ENCODE data around the gene KCNK17. TPM values are rescaled to one million over a fixed set of nuclear protein-coding genes. Genes with fewer than 3 reads are reported as not detected.

KCNK17 gene
- total and polyA plus RNA-seq, 2 of the 8 experiments (the other 6 are each of a cell fraction or from before 2014, with no cell fraction given) = 2.9 to 3.4 TPM

DNA sequence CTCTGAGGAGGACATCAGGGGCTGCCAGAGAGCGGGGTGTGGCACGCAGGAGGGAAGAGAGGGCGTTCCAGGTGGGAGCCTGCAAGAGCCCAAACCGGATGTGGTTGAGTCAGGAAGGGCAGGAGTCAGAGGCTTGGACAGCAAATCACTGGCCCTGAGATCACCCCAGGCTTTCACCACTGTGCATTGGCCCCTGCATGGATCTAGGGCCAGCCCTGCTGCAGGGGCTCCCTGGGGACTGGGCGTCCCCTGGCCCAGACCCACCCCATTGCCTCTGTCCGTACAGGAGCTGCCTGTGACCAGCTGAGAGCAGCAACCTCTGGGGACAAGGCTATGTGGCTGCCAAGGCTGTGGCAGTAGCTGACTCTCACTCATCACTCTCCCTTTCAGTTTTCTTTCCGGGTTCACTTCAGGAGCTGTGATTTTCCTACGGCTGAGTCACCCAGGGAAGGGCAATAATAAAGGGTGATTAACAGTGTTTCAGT is 33.9 kb downstream of the KCNK17 start:
- H4K20me1 ChIP-seq (replicated peaks in 1 of 2; ENCODE audit: control insufficient read depth in 1 of 2, insufficient read depth in 2 of 2, low read length in 2 of 2) = no peaks in the 10 kb centered on the region
- 0 out of 2 replicates have a peak overlapping the region, but pooled peaks have one; percentile 8 for H2BK15ac ChIP-seq (ENCODE audit: low read length)
- POLR2A ChIA-PET (ENCODE audit: partially characterized antibody) = interaction anchor here (1.5 kb wide), 1 partner anchor 21 kb away, joined by 3 read pairs; no protein-coding TSS in a partner anchor
- CTCF ChIA-PET (ENCODE audit: partially characterized antibody) = interaction anchor here (1.7 to 47.4 kb wide), 3 partner anchors 21 to 114 kb away, joined by 6 to 1738 read pairs (median 143); partner anchors contain the start of gene KCNK5
- no peak overlapping the region for H3K14ac ChIP-seq (ENCODE audit: insufficient read length)
- H3K79me2 ChIP-seq (ENCODE audit: control insufficient read depth in 1 of 2, insufficient read depth in 2 of 2, low read length in 2 of 2) = no peaks in the 10 kb centered on the region
- H3K4me1 ChIP-seq (replicated peaks in 1 of 4; ENCODE audit: control insufficient read depth in 3 of 4, insufficient read depth in 4 of 4, low read length in 3 of 4) = peaks cover 0 to 4% (median 1%) of the 10 kb centered on the region in 4 experiments; a peak in 2 of 7 replicates
- no peak overlapping the region for H2BK120ac ChIP-seq (replicated peaks; ENCODE audit: low read depth, low read length)
- H3K79me1 ChIP-seq (ENCODE audit: low read depth, low read length) = no peaks in the 10 kb centered on the region
- no peak overlapping the region for H3K27ac ChIP-seq (ENCODE audit: low read depth, low read length)
- TF ChIP-seq, protein P1, sequence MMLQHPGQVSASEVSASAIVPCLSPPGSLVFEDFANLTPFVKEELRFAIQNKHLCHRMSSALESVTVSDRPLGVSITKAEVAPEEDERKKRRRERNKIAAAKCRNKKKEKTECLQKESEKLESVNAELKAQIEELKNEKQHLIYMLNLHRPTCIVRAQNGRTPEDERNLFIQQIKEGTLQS (IDR thresholded peaks at IDR 0.05; ENCODE audit: insufficient read depth, low read depth, low read length) = no peak
- TF ChIP-seq, protein P2, sequence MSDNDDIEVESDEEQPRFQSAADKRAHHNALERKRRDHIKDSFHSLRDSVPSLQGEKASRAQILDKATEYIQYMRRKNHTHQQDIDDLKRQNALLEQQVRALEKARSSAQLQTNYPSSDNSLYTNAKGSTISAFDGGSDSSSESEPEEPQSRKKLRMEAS (IDR thresholded peaks at IDR 0.05) = no peak
- TF ChIP-seq YY1 (IDR thresholded peaks at IDR 0.05; ENCODE audit: low read depth, low read length) = no peak
- H3K23me2 ChIP-seq (ENCODE audit: low read depth, low read length) = no peaks in the 10 kb centered on the region; the same call in 1 of the 2 replicates
- no peak overlapping the region for H3K23ac ChIP-seq (ENCODE audit: insufficient read length)
- DNase-seq (ENCODE audit: low read depth in 1 of 2, low spot score in 2 of 2) (no peak), FAIRE-seq (no peak)
- H2BK20ac ChIP-seq (ENCODE audit: low read length) = 0 out of 2 replicates have a peak overlapping the region, but pooled peaks have one; percentile 3
- no peak overlapping the region for H2AFZ ChIP-seq (ENCODE audit: low read length)
- no peak overlapping the region for H3K56ac ChIP-seq (replicated peaks; ENCODE audit: insufficient read length, low read depth, low read length)
- H2BK5ac ChIP-seq (ENCODE audit: low read depth, low read length) = no peak overlapping the region
- H4K91ac ChIP-seq (replicated peaks; ENCODE audit: insufficient read length, low read length) = no peak overlapping the region
- peak overlapping the region; percentile 58 for H4K8ac ChIP-seq (ENCODE audit: extremely low read depth, insufficient read depth, low read length)
- H3K4me2 ChIP-seq (ENCODE audit: insufficient read depth in 1 of 2, low read depth in 2 of 2, low read length in 2 of 2) = no peak overlapping the region
- no peaks in the 10 kb centered on the region for H3K36me3 ChIP-seq (ENCODE audit: control insufficient read depth in 2 of 4, insufficient read depth in 4 of 4, low read length in 3 of 4)
- no peak overlapping the region for H2AK5ac ChIP-seq (ENCODE audit: low read depth, low read length)
- 88% methylated on average over 8 of the region's 8 CpGs; no CpG with 5 or more reads in 1 of the 2 experiments for WGBS, 2 experiments (ENCODE audit: extremely low coverage in 1 of 2, insufficient coverage in 1 of 2, insufficient read length in 1 of 2, insufficient replicate concordance in 2 of 2, low coverage in 1 of 2, low lambda C conversion rate in 2 of 2, missing lambda C conversion rate in 1 of 2)
- H4K5ac ChIP-seq (ENCODE audit: insufficient read length, low read depth, low read length) = no peak overlapping the region
- no peaks in the 10 kb centered on the region for H3K9me3 ChIP-seq (ENCODE audit: insufficient read depth in 2 of 2, low read depth in 1 of 2, low read length in 1 of 2)
- no peak overlapping the region for H3K4me3 ChIP-seq (ENCODE audit: extremely low read depth in 1 of 4, insufficient read depth in 2 of 4, low read depth in 3 of 4, low read length in 4 of 4)
- no peak overlapping the region for H3K4ac ChIP-seq (replicated peaks; ENCODE audit: insufficient read length, low read depth, low read length)
- H3K27me3 ChIP-seq (replicated peaks in 1 of 4; ENCODE audit: control insufficient read depth in 3 of 4, extremely low read depth in 1 of 4, insufficient read depth in 3 of 4, low read length in 3 of 4) = 0 out of 7 replicates have a peak, but pooled peaks cover 0 to 2% (median 0%) of the 10 kb centered on the region in 4 experiments
- no peak overlapping the region for H3K18ac ChIP-seq (ENCODE audit: extremely low read depth, low read length)
- no peak overlapping the region for H3K9ac ChIP-seq (replicated peaks in 1 of 4; ENCODE audit: extremely low read depth in 1 of 4, low read depth in 3 of 4, low read length in 3 of 4)
- H2BK12ac ChIP-seq (ENCODE audit: low read depth, low read length) = 0 out of 2 replicates have a peak overlapping the region, but pooled peaks have one; percentile 33

Data from H1 (cell line).